ENCODE results near the gene AQP3.
"Not testable (repeated sequence)": the region's sequence is repeated elsewhere in the genome, so short reads cannot be mapped to it uniquely, and the experiment has no call there.

The AQP3 gene

DNA sequence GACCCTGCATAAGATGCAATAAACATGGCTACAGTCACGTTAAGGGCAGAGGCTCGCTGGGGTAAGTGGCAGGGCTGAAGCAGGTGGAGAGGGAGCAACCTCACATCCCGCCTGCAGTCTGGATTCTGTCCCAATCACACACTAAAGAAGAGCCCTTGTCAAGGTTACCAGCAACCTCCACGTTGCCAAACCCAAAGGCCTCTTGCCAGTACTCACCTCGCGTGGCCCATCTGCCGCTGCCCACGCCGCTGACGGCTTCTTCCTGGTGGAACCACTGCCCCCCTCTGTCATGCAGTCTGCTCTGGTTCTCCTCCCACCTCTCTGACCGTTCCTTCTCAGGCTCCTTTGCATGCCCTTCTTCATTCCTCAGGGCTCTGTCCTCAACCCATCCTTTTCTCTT, 53.8 kb downstream of the AQP3 start:
- no peak overlapping the region for H3K4me3 ChIP-seq (ENCODE audit: insufficient read depth, low read length, poor library complexity, severe bottlenecking)
- H3K27me3 ChIP-seq (ENCODE audit: low read length): no peaks in the 10 kb centered on the region
- H3K4me2 ChIP-seq (ENCODE audit: low read depth, low read length, poor library complexity, severe bottlenecking): no peak overlapping the region
- H3K9me3 ChIP-seq (ENCODE audit: insufficient read depth, low read length): no peaks in the 10 kb centered on the region
- no peak for TF ChIP-seq EZH2phosphoT487 (conservative IDR thresholded peaks at IDR 0.05; ENCODE audit: low read length)
- TF ChIP-seq CTCF (IDR thresholded peaks at IDR 0.05; ENCODE audit: insufficient read depth, low read length, poor library complexity, severe bottlenecking): no peak
- H3K79me2 ChIP-seq (ENCODE audit: insufficient read depth, low read length): no peaks in the 10 kb centered on the region
- no peaks in the 10 kb centered on the region for H3F3A ChIP-seq (ENCODE audit: insufficient read depth)
- H3K36me3 ChIP-seq (ENCODE audit: low read length): no peaks in the 10 kb centered on the region
- H3K9me2 ChIP-seq (replicated peaks; ENCODE audit: insufficient read depth, low read length): no peaks in the 10 kb centered on the region
- H3K9ac ChIP-seq (ENCODE audit: low read length): no peak overlapping the region
- no peaks in the 10 kb centered on the region for H4K20me1 ChIP-seq (ENCODE audit: low read depth, low read length)
- no peak overlapping the region for H3K27ac ChIP-seq (ENCODE audit: low read depth, low read length)
- no peak overlapping the region for H2AFZ ChIP-seq (ENCODE audit: low read depth, low read length, severe bottlenecking)

GRCh38 chr9:33392591-33393021, 54.8 kb downstream of the AQP3 start:
- H3F3A ChIP-seq (ENCODE audit: insufficient read depth); H3K9ac ChIP-seq (ENCODE audit: low read length); H3K27me3 ChIP-seq (ENCODE audit: low read length); H3K9me3 ChIP-seq (ENCODE audit: insufficient read depth, low read length); H3K79me2 ChIP-seq (ENCODE audit: insufficient read depth, low read length); H4K20me1 ChIP-seq (ENCODE audit: low read depth, low read length); H3K36me3 ChIP-seq (ENCODE audit: low read length); H3K4me3 ChIP-seq (ENCODE audit: insufficient read depth, low read length, poor library complexity, severe bottlenecking); H3K4me2 ChIP-seq (ENCODE audit: low read depth, low read length, poor library complexity, severe bottlenecking); H3K27ac ChIP-seq (ENCODE audit: low read depth, low read length); H2AFZ ChIP-seq (ENCODE audit: low read depth, low read length, severe bottlenecking); H3K9me2 ChIP-seq (replicated peaks; ENCODE audit: insufficient read depth, low read length): not testable (repeated sequence)
